NCI-H2029 (cell line): ENCODE data around the gene ACSF2.
A peak's percentile ranks its signal among the peaks of the same experiment; 100 is the strongest.

Source experiments
- DNase-seq: peaks from one replicate; lab custom pipeline; 2025; lab: John Stamatoyannopoulos, UW

The ACSF2 gene

GRCh38 chr17:50440172-50440837 is 14.3 kb downstream of the ACSF2 start:
- DNase-seq, result peak; percentile 73

- no peak for DNase-seq
Observed at GRCh38 chr17:50440838-50441829, 15.1 kb downstream of the ACSF2 start.

GRCh38 chr17:50443505-50443974 is 17.5 kb downstream of the ACSF2 start:
- DNase-seq, result no peak

- no peak for DNase-seq
Observed at GRCh38 chr17:50444841-50445715, 19.1 kb downstream of the ACSF2 start.

- no peak for DNase-seq
Observed at GRCh38 chr17:50445730-50446325, 19.8 kb downstream of the ACSF2 start.

- DNase-seq, result peak; percentile 95
Observed at GRCh38 chr17:50447870-50448595, 22.0 kb downstream of the ACSF2 start.

GRCh38 chr17:50448643-50449042 is 22.6 kb downstream of the ACSF2 start:
- no peak for DNase-seq

- no peak for DNase-seq
Observed at GRCh38 chr17:50451943-50452629, 26.1 kb downstream of the ACSF2 start.

GRCh38 chr17:50452630-50453300 is 26.7 kb downstream of the ACSF2 start:
- DNase-seq, result no peak

GRCh38 chr17:50453901-50454300 is 27.9 kb downstream of the ACSF2 start:
- DNase-seq, result no peak

GRCh38 chr17:50457621-50458020 is 31.6 kb downstream of the ACSF2 start:
- DNase-seq, result no peak

GRCh38 chr17:50458270-50458669 is 32.3 kb downstream of the ACSF2 start:
- no peak for DNase-seq

GRCh38 chr17:50458701-50459676 is 33.0 kb downstream of the ACSF2 start:
- peak; percentile 91 for DNase-seq

GRCh38 chr17:50459756-50460155 is 33.7 kb downstream of the ACSF2 start:
- DNase-seq, result no peak

- no peak for DNase-seq
Observed at GRCh38 chr17:50460831-50461526, 35.0 kb downstream of the ACSF2 start.

GRCh38 chr17:50461550-50462132 is 35.6 kb downstream of the ACSF2 start:
- DNase-seq, result no peak

GRCh38 chr17:50462446-50462845 is 36.4 kb downstream of the ACSF2 start:
- peak; percentile 44 for DNase-seq
